ENCODE data around the gene SPRR2D.

Gene SPRR2D

GRCh38 chr1:152993186-152993585, 47.7 kb downstream of the SPRR2D start:
- no peak for DNase-seq (ENCODE audit: low read depth)
- no peak for TF ChIP-seq CTCF (conservative IDR thresholded peaks at IDR 0.05; ENCODE audit: low read depth, low read length)
- no peak overlapping the region for H3K4me3 ChIP-seq (ENCODE audit: low read length)
